Measurements from ENCODE around the gene PLCL2.
"Not testable (repeated sequence)": the region's sequence is repeated elsewhere in the genome, so short reads cannot be mapped to it uniquely, and the experiment has no call there.

The PLCL2 gene

DNA sequence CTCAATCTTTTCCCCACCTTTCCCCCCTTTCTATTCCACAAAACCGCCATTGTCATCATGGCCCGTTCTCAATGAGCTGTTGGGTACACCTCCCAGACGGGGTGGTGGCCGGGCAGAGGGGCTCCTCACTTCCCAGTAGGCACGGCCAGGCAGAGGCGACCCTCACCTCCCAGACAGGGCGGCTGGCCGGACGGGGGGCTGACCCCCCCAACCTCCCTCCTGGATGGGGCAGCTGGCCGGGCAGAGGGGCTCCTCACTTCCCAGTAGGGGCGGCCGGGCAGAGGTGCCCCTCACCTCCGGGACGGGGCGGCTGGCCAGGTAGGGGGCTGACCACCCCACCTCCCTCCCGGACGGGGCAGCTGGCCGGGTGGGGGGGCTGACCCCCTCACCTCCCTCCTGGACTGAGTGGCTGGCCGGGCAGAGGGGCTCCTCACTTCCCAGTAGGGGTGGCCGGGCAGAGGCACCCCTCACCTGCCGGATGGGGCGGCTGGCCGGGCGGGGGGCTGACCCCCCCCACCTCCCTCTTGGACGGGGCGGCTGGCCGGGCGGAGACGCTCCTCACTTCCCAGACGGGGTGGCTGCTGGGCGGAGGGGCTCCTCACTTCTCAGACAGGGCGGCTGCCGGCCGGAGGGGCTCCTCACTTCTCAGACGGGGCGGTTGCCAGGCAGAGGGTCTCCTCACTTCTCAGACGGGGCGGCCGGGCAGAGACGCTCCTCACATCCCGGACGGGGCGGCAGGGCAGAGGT is 95.2 kb downstream of the PLCL2 start:
- not testable (repeated sequence) for DNase-seq

DNA sequence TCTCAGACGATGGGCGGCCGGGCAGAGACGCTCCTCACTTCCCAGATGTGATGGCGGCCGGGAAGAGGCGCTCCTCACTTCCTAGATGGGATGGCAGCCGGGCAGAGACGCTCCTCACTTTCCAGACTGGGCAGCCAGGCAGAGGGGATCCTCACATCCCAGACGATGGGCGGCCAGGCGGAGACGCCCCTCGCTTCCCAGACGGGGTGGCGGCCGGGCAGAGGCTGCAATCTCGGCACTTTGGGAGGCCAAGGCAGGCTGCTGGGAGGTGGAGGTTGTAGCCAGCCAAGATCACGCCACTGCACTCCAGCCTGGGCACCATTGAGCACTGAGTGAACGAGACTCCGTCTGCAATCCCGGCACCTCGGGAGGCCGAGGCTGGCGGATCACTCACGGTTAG is 95.8 kb downstream of the PLCL2 start:
- not testable (repeated sequence) for DNase-seq

DNA sequence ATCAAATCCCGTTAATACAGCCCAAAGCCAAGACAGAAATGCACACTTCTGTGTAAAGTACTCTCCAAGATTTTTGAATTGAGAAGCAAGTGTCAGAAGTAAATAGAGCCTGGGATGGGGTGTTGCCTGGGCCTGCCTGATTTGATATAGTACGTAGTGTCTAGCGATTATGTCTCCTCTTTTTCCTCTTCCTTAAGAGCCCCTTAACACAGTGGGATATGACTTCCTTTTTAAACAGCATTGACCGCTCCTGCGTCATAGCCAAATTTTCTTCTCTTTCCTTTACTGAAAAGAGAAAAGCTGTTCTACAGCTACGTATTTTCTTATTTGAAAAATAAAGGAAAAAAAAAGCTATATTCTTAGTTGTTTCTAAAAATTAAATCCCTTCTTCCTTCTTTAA is 97.7 kb downstream of the PLCL2 start:
- DNase-seq = no peak

DNA sequence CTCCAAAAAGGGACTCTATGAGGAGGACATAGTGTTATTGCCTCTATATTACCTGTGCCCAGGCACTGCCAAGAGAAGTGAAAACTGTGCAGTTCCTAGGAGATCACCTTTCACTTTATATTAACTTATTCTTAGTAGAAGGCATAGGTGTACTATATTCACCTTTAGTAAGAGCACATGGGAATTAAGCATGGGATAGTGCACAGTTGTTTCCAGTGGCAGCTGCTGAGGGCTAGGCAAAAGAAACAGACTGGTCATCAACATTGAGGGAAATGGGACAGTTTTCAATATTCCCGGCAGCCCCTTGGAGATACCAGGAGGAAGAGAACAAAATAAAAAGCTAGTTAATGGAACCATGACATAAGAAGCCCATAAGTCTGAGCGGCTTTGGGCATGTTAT is 100.9 kb downstream of the PLCL2 start:
- no peak for DNase-seq

DNA sequence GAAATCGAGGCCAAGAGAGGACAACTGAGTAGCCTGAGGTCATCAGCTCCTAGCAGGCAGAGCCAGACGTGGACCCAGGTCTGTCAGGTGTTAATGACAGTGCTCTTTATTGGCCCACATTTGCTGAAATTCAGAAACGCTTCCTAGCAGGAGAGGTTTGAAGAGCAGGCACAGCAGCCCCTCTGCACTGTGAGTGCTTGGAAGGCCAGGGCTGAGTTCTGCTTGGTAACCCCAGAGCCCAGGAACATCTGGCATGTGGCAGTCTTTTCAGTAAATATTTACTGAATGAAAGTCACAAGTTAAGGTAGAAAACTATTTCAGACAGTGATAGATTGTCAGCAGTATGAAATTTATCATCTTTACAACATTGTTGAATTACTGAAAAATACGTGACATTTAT is 102.4 kb downstream of the PLCL2 start:
- no peak for DNase-seq

DNA sequence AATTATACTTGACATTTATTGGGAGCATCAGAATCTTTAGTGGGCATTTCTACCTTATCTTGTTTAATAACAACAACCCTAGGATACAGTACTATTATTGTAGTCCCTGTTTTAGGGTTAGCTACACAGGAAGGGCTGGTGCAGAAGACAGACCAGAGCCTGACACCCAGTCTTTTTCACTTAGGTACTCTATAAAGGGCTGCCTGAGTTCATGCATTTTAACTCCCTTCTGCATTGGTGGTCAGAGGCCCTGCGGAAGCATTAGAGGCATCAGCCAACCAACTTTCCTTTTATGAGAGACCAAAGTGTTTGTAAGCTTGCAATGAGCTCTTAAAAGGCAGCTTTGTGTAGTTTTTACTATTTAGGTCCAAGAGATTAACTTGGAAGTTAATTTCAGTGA is 105.4 kb downstream of the PLCL2 start:
- DNase-seq = no peak

DNA sequence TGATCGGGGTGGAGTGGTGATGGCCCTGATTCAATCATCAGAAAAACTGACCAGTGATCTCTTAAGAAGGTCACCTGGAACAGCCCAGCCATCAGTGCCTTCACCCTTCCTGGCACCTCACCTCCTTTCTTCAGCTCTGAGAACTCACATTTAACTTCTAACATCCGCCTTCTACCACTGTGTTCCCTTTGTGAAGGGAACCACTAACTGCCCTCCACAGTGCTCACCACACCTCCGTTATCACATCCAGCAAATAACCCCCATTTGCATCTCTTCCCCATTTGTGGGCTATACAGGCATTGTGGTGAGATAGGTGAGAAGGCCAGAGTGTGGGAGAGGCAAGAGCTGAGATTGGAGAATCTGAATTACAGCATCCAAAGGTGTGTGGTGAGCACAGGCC is 107.4 kb downstream of the PLCL2 start:
- no peak for DNase-seq

DNA sequence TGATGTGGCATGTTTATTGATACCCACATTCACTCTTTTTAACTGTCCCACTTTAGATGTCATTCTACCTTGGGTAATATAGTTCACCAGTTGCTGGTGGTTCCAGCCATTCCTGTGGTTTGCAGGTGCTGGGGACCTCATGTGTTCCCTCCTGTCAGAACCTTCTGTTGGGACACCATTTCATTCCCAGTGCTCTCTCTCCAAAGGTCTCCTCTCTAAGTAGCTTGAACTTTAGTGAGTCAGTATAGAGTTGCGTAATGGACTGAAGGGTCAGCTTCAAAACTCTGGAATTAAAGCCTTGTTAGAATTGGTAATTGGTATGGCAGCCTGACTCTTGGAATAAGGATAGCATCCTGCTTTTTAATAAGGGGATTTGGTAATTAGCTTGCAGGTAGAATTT is 108.5 kb downstream of the PLCL2 start:
- no peak for DNase-seq

DNA sequence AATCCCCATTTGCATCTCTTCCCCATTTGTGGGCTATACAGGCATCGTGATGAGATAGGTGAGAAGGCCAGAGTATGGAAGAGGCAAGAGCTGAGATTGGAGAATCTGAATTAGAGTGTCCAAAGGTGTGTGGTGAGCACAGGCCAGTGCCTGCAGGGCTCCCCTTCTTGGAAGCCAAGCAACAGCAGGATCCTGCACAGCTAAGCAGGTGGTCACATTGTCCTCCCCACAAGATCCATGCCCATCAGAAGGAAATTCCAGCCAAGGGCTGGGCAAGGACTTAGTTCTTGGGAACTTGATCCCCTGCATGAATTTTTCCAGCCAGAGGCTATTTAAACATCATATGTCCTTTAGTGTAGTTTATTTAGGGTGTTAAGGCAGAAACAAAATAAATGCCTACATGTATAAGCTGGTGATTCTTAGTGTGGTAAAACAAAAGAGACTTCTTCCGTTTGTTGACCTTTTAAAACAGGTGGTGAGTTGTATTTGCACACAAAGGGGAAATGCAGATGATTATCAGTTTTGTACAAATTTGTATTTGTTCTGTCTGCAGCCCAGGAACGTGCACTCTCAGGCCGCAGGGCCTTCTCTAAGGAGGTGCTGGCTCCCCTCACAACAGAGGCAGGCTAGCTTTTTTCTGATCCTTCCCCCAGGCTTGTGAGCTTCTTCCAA is 110.2 kb downstream of the PLCL2 start:
- DNase-seq = no peak

DNA sequence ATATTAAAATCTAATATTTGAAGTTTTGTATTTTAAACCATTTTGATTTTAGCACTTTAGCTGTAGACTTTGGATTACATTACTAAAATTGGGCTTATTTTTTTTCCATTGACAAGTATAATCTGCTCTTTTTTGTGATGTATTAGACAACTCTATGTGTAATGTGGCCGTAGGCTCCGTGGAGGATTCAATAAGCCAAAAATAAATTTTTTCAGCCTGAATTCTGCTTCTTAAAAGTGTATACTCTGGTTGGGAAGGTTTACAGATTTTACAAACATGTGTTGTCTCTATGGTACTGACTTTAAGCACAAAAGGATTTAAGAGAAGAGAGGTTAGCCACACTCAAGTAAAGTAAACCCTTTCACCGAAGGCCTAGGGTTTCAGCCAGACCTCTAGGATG is 110.8 kb downstream of the PLCL2 start:
- DNase-seq = no peak

DNA sequence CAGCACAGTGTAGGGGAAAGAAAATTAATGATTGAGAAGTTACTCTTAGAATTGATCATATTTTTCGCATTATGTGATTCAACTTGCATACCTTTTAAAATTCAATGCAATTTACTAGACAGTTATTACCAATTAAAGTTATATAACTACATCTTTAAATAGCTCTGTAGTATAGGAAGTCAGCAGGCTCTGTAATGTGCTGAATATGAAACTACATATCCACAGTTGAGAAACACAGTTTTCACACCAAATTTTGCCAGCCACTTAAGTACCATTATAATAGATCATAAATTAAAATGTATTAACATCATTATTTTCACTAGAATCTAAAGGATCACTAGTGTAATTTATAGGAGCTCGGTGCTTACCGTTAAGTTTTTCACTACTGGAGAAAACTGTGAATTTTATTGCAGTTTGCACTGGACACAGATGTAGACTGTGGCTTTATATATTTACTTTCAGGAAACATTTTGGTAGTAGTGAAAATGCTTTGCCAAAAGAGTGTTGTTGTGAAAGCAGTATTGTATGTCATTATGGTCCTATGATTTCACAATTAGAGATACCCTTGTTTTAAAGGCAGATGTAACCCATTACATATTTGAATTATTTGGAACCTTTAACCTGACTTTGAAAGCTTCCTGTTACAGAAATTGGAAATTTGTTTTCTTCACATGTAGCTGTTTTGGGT is 113.6 kb downstream of the PLCL2 start:
- DNase-seq = no peak

DNA sequence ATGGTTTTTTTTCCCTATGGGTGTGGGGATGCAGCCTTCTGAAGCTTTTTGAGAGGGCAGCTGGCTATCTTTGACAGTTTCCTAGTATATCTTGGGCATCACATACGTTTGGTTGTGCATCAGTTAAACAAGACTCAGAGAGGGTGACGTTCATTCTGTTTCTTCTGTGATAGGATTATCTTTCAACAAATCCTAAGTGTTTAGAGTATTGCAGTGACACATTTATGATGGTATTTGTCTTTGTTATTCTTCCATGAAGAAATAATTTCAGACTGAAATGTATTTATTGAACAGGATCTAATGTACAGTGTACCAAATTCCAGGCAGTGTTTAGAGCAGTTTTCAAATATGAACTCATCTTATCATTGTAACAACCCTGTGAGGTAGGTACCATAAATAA is 114.4 kb downstream of the PLCL2 start:
- DNase-seq = no peak

DNA sequence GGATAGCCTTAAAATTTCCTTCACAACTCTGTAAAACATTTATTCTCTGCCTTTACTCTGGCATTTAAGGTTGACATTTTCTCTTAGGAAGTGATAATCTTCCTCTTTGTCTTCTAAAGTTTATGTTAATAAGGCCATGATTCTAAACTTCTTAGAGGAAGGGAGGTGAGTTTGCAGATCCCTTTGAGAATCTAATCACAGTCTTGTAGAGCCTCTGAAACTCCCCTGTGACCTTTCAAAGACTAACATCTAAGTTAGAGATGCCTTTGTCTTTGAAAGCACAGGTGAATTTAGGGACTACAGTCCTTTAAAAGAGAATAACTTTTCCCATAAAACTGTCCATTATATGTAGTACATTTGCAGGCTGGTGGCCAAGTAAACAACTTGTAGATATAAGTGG is 115.1 kb downstream of the PLCL2 start:
- DNase-seq = no peak

DNA sequence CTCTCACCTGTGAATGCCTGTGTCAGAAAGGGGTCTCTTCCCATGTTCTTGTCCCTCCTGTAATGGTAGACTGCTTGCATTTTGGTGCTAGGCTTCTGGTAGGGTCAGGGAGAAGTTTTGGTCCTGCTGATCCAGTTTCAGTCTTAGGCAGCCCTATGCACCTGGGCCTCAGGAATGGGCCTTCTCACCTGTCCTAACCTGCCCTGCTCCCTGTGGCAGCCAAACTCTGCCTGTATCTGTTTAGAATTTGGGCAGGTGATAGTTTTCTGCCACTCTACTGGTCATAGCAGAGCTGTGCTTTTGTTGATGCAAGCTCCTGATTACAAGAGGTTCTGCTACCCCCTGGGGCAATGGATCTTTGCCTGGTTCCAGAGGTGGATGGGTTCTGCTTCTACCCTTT is 118.7 kb downstream of the PLCL2 start:
- no peak for DNase-seq

DNA sequence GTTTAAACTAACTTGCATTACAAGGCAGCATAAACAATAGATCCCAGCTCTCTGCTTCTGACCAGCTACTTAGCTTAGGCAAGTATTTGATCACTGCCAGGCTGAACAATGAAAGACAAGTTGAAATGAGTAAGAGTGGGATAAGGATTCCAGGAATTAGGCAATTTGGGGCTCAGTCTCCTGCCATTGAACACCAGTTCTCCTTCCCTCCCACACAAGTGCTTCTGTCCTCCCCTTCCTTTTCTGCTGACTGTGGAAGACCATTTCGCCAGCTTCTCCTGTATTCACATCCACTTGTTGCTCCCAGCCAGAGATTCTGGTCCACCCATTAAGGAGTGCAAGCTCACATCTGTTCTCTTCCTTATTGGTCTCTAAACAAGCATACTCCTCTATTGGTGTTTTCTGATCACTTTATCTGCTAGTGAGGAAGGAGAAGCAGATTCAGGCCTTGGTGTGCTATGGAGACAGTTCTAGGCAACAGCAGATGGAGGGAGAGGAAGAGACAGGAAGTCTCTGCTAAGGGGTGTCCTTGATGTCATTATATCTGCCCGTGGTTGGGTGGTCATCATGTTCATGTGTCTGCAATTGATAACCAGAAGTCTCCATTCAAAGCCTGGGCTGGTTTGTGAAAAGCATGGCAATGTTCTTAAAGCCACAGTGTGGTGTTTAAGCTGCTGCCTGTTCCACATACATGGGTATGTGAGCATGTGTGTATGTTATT is 121.5 kb downstream of the PLCL2 start:
- no peak for DNase-seq

DNA sequence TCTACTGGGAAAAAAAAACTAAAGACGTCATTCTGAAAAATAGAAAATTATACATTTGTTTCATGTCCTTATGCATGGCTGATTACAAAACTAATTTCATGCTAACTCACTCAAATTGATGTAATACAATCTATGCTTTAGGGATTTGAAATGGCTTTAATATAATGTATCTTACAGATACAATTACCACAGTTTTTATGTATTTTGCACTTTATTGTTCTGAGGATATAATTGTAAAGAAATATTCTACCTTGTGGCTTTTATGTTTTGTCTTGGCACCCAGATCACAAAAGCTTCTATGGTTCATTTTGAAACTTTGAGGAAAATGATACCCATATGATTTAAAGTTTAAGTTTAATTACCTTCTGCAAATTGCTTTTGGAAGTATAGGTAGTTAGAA is 122.5 kb downstream of the PLCL2 start:
- no peak for DNase-seq

DNA sequence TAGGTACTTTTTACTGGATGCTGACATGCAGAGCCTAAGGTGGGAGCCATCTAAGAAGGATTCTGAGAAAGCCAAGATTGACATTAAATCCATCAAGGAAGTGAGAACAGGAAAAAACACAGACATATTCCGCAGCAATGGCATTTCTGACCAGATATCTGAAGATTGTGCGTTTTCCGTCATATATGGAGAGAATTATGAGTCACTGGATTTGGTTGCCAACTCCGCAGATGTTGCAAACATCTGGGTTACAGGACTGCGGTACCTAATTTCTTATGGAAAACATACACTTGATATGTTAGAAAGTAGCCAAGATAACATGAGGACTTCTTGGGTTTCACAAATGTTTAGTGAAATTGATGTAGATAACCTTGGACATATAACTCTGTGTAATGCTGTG is 125.1 kb downstream of the PLCL2 start:
- DNase-seq = no peak

DNA sequence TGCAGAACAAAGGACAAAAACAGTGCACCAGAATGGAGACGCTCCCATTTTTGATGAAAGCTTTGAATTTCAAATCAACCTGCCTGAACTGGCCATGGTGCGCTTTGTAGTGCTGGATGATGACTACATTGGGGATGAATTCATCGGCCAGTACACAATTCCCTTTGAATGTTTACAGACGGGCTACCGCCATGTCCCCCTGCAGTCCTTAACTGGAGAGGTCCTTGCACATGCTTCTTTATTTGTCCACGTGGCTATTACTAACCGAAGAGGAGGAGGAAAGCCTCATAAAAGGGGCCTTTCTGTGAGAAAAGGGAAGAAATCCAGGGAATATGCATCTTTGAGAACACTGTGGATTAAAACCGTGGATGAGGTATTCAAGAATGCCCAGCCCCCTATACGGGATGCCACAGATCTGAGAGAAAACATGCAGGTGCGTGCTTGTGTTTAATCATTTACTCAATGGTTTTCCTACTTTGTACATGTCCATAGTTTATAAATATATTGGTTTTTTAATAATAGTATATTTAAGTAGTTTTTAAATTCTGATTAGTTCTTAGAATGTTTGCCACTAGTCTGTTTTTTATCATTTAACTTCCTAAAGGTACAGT is 127.1 kb downstream of the PLCL2 start:
- DNase-seq = no peak

DNA sequence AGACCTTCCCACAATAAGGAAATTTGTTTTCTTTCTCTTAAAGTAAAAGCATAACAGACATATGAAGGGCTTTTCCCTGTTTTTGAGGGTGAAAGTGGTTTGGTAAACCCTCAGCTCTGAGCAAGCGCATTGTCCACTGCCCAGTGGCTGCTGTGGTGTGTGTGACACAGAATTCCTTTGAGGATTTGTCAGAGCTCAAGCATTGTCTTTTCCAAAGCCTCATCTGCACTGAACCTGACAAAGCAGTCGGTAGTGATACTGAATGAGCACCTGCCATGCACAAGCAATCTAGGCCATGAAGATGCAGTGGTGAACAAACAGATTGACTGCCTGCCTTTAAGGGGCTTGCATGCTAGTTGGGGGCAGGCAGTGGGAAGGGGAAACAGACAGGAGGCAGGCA is 128.3 kb downstream of the PLCL2 start:
- DNase-seq = no peak

DNA sequence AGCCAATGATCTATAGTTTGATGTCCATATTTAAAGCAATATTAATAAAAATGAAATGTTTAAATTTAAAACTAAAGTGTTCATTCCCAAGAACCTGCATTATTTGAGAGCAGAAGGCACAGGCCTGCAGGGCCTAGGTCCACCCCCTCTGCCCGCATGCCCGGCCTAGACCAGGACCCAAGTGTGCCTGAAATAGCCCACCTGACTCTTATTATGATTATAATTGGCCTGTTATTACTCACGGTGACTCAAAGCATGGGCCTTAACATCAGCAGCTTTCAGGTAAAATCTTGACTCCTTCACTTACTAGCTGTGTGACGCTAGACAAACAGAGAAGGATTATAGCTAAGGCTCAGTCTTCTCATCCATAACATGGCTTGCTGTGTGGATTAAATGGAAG is 128.8 kb downstream of the PLCL2 start:
- DNase-seq = no peak

DNA sequence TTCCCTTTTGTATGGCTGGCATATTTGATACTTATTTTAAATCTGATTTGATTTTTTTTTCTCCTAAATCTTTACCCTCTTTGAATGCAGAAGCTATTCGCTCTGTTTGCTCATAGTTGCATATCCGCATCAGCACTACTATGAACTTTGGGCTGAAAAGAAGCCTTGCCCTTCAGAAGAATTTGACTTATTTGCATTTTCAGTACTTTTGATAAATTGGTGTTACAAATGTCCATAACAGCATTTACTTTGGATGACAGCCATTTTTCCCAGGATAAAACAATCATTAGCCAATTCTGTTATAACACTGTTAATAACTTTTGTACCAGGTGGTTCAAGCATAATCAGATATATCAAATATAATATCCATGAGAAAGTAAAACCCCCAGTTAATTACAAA is 129.5 kb downstream of the PLCL2 start:
- DNase-seq = no peak

DNA sequence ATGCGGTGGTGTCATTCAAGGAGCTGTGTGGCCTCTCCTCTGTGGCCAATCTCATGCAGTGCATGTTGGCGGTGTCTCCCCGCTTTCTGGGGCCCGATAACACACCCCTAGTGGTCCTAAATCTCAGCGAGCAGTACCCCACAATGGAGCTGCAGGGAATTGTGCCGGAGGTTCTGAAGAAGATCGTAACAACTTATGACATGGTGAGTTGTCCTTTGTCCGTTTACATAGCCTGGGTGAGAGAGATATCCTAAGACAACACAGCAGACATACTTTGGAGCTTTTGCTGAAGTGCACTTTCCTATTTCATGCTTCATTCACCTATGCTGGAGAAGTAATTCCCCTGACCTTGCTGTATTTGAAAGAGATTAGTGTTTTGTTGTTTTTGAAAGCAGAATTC is 130.0 kb downstream of the PLCL2 start:
- no peak for DNase-seq

DNA sequence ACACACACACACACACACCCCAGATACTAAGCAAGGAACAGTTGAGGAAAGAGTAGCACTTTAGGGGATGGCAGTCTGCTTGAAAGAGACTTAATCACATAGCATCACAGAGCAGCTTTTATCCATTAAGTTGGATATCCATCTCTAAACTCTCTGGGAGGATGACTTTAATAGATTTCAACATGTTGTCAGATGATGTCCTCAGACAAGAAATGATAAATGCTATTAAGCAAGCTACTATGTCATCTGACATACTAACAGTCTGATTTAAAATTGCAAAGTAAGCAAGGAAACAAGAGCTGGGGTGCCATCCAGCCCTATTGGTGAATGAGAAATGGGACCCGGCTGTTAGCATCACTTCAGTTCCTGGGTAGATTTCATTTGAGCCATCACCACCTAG is 136.9 kb downstream of the PLCL2 start:
- no peak for DNase-seq
